Mucosa of stomach (tissue), 1 donor: ENCODE measurements around the gene TMEM139.
A peak's percentile ranks its signal among the peaks of the same experiment; 100 is the strongest.
"Not testable (repeated sequence)": the region's sequence is repeated elsewhere in the genome, so short reads cannot be mapped to it uniquely, and the experiment has no call there.

ENCODE experiments used
- H3K27me3 ChIP-seq: one replicate; pipeline ENCODE4 v1.7.0; 2013; ENCODE audit warnings: mild to moderate bottlenecking, low read length; ENCODE audit not compliant: control insufficient read depth, insufficient read depth
- H3K36me3 ChIP-seq: one replicate; pipeline ENCODE4 v1.7.0; 2013; ENCODE audit warnings: low read length; ENCODE audit not compliant: control insufficient read depth, insufficient read depth
- H3K4me1 ChIP-seq: one replicate; pipeline ENCODE4 v1.7.0; 2013; ENCODE audit warnings: mild to moderate bottlenecking, low read length; ENCODE audit not compliant: control insufficient read depth, insufficient read depth
- H3K4me3 ChIP-seq: one replicate; pipeline ENCODE4 v1.7.0; 2013; ENCODE audit warnings: low read length
- H3K9ac ChIP-seq: one replicate; pipeline ENCODE4 v1.7.0; 2013; ENCODE audit warnings: mild to moderate bottlenecking, low read length, moderate library complexity
- H3K9me3 ChIP-seq: one replicate; pipeline ENCODE4 v1.7.0; 2013; ENCODE audit warnings: mild to moderate bottlenecking, low read length, moderate library complexity; ENCODE audit not compliant: control insufficient read depth
- donor health status: Pancreatic carcinoma.

The TMEM139 gene

DNA sequence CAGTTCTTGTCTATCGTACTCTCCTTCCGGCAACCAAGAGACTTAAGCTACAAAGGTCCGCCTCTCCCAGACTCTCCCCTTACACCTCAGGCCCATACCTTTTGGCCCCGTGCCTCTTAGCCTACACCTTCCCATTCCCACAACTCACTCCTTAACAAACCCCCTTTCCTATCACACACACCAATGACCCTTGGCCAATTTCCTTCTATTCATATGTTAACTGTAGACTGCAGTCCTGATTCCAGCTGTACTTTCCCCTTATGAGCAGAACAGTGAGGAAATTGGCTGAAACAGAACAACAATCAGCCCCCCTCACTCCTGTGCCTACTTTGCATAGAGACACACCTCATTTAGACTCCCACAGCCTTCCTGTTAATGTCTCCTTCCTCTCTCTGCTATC is 1.4 kb upstream of the TMEM139 start:
- Histone ChIP-seq H3K9me3 (no peaks in the 10 kb centered on the region), H3K9ac (peak overlapping the region; percentile 30), H3K4me1 (peaks cover 50% of the 10 kb centered on the region), H3K36me3 (no peaks in the 10 kb centered on the region), H3K4me3 (no peak overlapping the region), H3K27me3 (no peaks in the 10 kb centered on the region)

DNA sequence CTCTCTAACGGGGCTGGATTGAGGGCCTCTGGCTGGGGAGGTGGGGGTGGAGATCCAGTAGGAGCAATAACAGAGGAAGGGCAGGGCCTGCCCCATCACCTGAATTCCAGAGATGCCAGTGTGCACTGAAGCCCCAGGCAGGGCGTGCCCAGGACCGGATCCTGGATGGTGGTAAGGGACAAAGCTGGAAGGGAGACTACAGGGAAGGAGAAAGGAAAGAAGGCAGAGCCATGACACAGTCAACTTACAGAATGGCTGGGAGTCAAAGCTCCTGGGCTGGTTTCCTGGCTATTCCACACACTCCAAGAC is 666 bp downstream of the TMEM139 start:
- H3K36me3 ChIP-seq, result no peaks in the 10 kb centered on the region
- no peak overlapping the region for H3K4me3 ChIP-seq
- H3K9me3 ChIP-seq, result no peaks in the 10 kb centered on the region
- H3K27me3 ChIP-seq, result no peaks in the 10 kb centered on the region
- peak overlapping the region; percentile 36 for H3K9ac ChIP-seq
- peaks cover 39% of the 10 kb centered on the region for H3K4me1 ChIP-seq

DNA sequence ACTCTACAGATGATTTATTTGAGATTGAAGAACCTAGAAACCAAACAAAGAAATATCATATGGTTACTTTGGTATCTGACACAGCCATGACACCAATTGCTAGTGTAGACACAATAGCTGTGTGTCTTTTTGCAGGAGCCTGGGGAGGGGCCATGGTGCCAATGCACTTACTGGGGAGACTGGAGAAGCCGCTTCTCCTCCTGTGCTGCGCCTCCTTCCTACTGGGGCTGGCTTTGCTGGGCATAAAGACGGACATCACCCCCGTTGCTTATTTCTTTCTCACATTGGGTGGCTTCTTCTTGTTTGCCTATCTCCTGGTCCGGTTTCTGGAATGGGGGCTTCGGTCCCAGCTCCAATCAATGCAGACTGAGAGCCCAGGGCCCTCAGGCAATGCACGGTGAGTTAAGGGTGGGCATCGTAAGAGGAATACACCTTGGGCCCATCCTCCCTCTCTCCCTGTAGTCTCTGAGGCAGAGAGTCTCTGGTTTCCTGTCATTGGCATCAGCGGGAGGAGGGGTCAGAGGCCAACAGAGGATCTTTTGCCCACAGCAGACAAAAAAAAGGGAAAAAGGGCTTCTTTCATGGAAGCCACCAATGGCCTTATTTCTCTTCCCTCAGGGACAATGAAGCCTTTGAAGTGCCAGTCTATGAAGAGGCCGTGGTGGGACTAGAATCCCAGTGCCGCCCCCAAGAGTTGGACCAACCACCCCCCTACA is 1.2 kb downstream of the TMEM139 start:
- Histone ChIP-seq H3K4me3 (no peak overlapping the region), H3K9ac (no peak overlapping the region), H3K4me1 (peaks cover 38% of the 10 kb centered on the region)

DNA sequence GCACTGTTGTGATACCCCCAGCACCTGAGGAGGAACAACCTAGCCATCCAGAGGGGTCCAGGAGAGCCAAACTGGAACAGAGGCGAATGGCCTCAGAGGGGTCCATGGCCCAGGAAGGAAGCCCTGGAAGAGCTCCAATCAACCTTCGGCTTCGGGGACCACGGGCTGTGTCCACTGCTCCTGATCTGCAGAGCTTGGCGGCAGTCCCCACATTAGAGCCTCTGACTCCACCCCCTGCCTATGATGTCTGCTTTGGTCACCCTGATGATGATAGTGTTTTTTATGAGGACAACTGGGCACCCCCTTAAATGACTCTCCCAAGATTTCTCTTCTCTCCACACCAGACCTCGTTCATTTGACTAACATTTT is 1.7 kb downstream of the TMEM139 start:
- no peak overlapping the region for H3K9ac ChIP-seq
- no peaks in the 10 kb centered on the region for H3K9me3 ChIP-seq
- no peaks in the 10 kb centered on the region for H3K27me3 ChIP-seq
- peaks cover 38% of the 10 kb centered on the region for H3K4me1 ChIP-seq
- H3K36me3 ChIP-seq, result no peaks in the 10 kb centered on the region
- H3K4me3 ChIP-seq, result no peak overlapping the region

More for the DNA sequence above, 1.2 kb downstream of the TMEM139 start:
- H3K9me3 ChIP-seq, result no peaks in the 10 kb centered on the region
- no peaks in the 10 kb centered on the region for H3K36me3 ChIP-seq
- H3K27me3 ChIP-seq, result no peaks in the 10 kb centered on the region

DNA sequence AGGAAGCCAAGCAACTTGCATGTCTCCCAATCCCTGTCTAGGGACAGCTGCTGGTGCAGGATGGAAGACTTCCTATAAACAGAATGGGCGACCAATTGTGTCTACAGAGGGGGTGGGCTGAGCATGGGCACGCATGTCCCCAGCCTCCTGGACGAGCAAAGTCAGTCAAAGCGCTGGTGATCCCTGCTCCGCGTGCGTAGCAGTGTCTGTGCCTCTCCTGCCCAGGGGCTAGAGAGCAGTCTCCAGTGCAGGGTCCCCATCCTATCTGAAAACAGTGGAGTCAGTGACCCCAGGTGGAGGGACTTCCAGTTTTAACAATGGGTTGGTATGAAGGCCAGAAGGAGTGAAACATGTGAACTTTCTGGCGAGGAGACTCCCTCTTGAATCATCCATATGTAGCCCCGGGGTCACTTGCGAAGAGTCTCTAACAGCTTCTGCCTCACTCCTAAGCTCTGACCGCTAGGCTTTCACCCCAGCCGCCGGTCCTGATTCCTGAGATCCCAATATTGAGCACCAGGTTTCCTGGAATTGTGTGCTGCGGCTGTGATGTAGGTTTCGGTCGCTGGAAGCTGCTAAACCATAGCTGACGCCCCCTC is 2.7 kb downstream of the TMEM139 start:
- H3K9me3 ChIP-seq, result no peaks in the 10 kb centered on the region
- H3K27me3 ChIP-seq, result no peaks in the 10 kb centered on the region
- H3K9ac ChIP-seq, result peak overlapping the region; percentile 18
- H3K36me3 ChIP-seq, result no peaks in the 10 kb centered on the region
- no peak overlapping the region for H3K4me3 ChIP-seq
- H3K4me1 ChIP-seq, result peaks cover 38% of the 10 kb centered on the region

DNA sequence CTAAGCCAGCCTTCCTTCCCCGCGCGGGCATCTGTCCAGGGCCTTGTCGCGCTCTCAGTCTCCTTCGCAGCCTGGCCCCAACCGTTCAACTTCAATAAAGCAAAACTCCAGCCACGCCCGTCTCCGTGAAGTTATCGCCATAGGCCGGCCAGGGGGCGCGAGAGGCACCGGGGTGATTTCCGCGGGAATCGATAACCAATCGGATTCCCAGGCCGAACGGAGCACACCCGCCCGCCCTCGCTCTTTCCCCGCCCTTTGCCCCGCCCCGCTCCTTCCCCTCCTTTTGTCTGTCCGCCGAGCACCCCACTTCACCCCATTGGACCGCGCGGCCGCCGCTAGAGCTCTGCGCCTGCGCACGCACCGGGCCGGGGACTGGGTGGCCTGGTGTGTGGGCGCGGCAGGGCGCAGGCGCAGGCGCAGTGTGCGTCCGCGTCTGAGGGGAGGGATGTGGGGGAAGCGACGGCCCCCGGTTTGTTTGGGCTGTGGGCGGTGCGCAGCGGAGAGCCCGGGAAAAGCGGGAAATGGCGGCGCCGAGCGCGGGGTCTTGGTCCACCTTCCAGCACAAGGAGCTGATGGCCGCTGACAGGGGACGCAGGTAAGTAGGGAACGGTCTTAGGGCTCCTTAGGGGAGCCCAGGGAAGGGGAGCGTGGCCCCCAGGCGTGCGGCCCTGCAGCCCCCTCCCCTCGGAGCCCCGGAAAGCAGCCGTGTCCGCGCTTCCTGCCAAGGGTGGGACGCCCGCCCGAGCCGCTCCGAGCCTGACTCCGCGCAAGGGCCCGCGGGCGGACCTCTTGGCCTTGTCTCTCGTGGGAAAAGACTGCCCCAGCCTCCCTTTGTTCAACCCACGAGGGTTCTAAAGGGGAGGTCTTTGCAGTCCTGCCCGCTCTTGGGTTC is 3.4 kb downstream of the TMEM139 start, which contains the start of gene CASP2:
CASP2 (plus strand) TSS at position 417 of the 892 bp plus-strand sequence; CDS start at position 522, 105 bp downstream.
- Histone ChIP-seq H3K4me3 (peak within 1 kb of the TSS; percentile 48), H3K36me3 (no peaks in the 10 kb centered on the region), H3K9me3 (no peaks in the 10 kb centered on the region), H3K9ac (peak within 1 kb of the TSS; percentile 83), H3K27me3 (no peaks in the 10 kb centered on the region), H3K4me1 (peaks cover 38% of the 10 kb centered on the region)

DNA sequence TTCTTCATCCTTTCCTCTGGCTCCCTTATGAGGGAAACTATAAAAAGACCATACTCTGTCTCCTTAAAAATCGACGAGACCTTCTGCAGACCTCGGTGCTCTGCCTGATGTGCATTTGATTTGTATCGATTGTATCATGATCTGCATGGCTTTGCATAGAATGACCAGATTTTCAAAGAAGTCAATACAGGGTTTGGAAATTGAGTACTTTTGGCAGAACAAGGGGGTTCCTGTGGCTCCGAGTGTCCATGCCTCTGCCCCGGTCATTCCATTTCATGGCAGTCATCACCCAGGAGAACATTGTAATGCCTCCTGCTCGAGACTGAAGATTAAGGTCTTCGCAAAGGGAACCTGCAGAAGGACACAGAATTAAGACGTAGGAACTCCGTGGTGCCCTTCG is 4.1 kb downstream of the TMEM139 start:
- Histone ChIP-seq H3K9ac (peak overlapping the region; percentile 83), H3K4me1 (peaks cover 32% of the 10 kb centered on the region), H3K9me3 (no peaks in the 10 kb centered on the region), H3K36me3 (no peaks in the 10 kb centered on the region), H3K27me3 (no peaks in the 10 kb centered on the region), H3K4me3 (peak overlapping the region; percentile 48)

DNA sequence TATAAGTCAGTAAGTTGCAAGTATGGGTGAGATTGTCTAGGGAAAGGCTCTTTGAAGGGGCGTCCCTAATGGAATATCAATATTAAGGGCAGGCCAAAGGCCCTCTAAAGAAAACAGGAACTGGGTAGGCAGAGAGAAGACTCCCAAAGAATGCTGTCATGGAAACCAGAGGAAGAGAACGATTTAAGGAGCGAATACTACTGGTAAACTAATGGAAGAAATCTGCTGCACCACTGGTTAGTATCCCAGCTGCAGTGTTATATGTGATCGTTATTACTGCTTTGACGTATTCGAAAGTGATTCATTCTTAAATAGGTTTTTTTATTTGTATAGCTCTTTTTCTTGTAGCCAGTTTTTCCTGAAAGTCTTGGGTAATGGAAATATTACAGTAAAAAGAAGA is 4.7 kb downstream of the TMEM139 start:
- peaks cover 26% of the 10 kb centered on the region for H3K4me1 ChIP-seq
- H3K36me3 ChIP-seq, result no peaks in the 10 kb centered on the region
- peak overlapping the region; percentile 83 for H3K9ac ChIP-seq
- H3K4me3 ChIP-seq, result peak overlapping the region; percentile 48
- H3K9me3 ChIP-seq, result no peaks in the 10 kb centered on the region
- H3K27me3 ChIP-seq, result no peaks in the 10 kb centered on the region

DNA sequence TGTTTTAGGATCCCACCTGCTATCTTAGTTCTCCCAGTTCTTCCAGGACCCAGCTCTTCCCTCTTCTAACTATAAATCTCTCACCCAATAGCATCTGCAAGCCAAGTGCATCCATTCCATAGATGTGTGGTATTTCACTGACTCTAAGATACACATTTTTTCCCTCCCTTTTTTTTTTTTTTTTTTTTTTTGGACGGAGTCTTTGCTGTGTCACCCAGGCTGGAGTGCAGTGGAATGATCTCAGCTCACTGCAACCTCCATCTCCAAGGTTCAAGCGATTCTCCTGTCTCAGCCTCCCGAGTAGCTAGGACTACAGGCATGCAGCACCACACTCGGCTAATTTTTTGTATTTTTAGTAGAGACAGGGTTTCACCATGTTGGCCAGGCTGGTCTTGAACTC is 5.1 kb downstream of the TMEM139 start:
- H3K9ac ChIP-seq, H3K9me3 ChIP-seq, H3K27me3 ChIP-seq, H3K36me3 ChIP-seq, H3K4me3 ChIP-seq: not testable (repeated sequence)
- peaks cover 24% of the 10 kb centered on the region for H3K4me1 ChIP-seq

DNA sequence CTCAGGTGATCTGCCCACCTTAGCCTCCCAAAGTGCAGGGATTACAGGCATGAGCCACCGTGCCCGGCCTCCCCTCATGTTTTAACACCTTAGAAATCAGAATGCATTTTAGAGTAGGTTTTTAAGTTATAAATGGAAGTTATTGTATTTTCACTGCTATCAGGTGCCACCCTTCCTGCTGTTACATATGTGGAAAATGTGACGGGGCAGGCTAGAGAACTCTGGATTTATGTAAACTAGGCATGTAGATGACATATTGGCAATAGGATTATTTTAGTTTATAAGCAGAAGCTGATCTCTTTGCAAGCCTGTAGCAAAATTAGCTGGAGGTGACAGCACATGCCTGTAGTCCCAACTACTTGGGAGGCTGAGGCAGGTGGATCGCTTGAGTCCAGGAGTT is 5.5 kb downstream of the TMEM139 start:
- no peaks in the 10 kb centered on the region for H3K9me3 ChIP-seq
- no peaks in the 10 kb centered on the region for H3K27me3 ChIP-seq
- peaks cover 20% of the 10 kb centered on the region for H3K4me1 ChIP-seq
- no peaks in the 10 kb centered on the region for H3K36me3 ChIP-seq
- H3K4me3 ChIP-seq, result no peak overlapping the region
- H3K9ac ChIP-seq, result no peak overlapping the region

DNA sequence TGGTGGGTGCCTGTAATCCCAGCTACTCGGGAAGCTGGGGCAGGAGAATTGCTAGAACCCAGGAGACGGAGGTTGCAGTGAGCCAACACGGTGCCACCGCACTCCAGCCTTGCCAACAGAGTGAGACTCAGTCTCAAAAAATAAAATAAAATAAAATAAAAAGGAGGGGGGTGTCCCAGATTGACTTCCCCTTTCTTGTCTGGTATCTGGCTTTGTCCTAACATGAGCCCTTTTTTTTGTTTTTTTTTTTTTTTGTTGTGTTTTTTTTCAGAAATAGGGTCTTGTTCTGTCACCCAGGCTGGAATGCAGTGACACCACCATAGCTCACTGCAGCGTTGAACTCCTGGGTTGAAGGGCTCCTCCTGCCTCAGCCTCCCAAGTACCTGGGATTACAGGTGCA is 8.1 kb downstream of the TMEM139 start:
- H3K36me3 ChIP-seq, result no peaks in the 10 kb centered on the region
- peaks cover 11% of the 10 kb centered on the region for H3K4me1 ChIP-seq
- H3K9ac ChIP-seq, result no peak overlapping the region
- H3K27me3 ChIP-seq, result no peaks in the 10 kb centered on the region
- no peak overlapping the region for H3K4me3 ChIP-seq
- no peaks in the 10 kb centered on the region for H3K9me3 ChIP-seq

DNA sequence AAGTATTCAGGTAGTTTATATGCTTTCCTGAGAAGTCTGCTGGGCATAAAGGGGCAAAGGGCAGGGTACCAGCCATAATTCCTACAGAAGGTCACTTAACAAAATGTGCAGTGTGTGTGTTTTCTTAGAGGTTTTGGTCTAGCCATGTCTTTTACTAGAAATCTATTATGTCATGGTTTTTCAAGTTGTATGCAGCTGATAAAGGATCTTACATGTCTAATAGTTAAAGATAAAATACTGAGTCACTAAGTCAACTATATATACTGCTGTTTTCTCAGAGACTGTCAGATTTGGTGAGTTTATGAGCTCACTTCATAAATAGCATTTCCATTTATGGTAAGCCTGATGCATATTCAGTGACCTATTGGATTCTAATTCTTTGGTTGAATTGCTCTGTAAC is 11.1 kb downstream of the TMEM139 start:
- no peak overlapping the region for H3K9ac ChIP-seq
- peaks cover 15% of the 10 kb centered on the region for H3K4me1 ChIP-seq
- H3K27me3 ChIP-seq, result no peaks in the 10 kb centered on the region
- H3K9me3 ChIP-seq, result no peaks in the 10 kb centered on the region
- H3K4me3 ChIP-seq, result no peak overlapping the region
- H3K36me3 ChIP-seq, result no peaks in the 10 kb centered on the region
